Heart right ventricle (tissue), 16 donors: ENCODE data around the gene ZFPM1. TPM values are rescaled to one million over a fixed set of nuclear protein-coding genes. Genes with fewer than 3 reads are reported as not detected.
"Not testable (repeated sequence)": the region's sequence is repeated elsewhere in the genome, so short reads cannot be mapped to it uniquely, and the experiment has no call there.

Experiments
- ATAC-seq, 8 donors: fragments of 200-7000 bp; cut with Tn5 transposase; one replicate each; pipeline ENCODE4 v1.9.1; 2020; ENCODE audit warnings: mild to moderate bottlenecking in 8 of 8, moderate library complexity in 8 of 8, moderate number of reproducible peaks in 1 of 8
- DNase-seq, 2 donors: peaks; one replicate each; pipeline ENCODE4 v3.0.0-alpha.2; 2020
- H3K27ac ChIP-seq, 10 donors: fragments of 200-600 bp; sonication (generic) in 2 of 10; one replicate each; pipeline versions ENCODE4 v1.5.0 to v1.8.0; 2020 to 2022; ENCODE audit warnings: mild to moderate bottlenecking in 3 of 10
- H3K27me3 ChIP-seq, 7 donors: fragments of 200-600 bp; one replicate each; pipeline ENCODE4 v1.8.0; 2021 to 2022; ENCODE audit warnings: mild to moderate bottlenecking in 2 of 7
- H3K36me3 ChIP-seq, 9 donors: fragments of 200-600 bp; sonication (generic) in 1 of 9; one replicate each; pipeline versions ENCODE4 v1.5.0 to v1.8.0; 2020 to 2022; ENCODE audit warnings: mild to moderate bottlenecking in 2 of 9
- H3K4me1 ChIP-seq, 9 donors: fragments of 200-600 bp; sonication (generic) in 1 of 9; one replicate each; pipeline versions ENCODE4 v1.5.0 to v1.8.0; 2020 to 2022; ENCODE audit warnings: mild to moderate bottlenecking in 4 of 9
- H3K4me3 ChIP-seq, 10 donors: fragments of 200-600 bp; sonication (generic) in 2 of 10; one replicate each; pipeline versions ENCODE4 v1.5.0 to v1.8.0; 2020 to 2022; ENCODE audit warnings: mild to moderate bottlenecking in 7 of 10, moderate library complexity in 2 of 10
- H3K9me3 ChIP-seq, 11 donors: fragments of 200-600 bp in 10 of 11; sonication (generic) in 2 of 11; one replicate each; pipeline versions ENCODE4 v1.5.0 to v1.8.0; 2013 to 2022; ENCODE audit warnings: mild to moderate bottlenecking in 2 of 11, control low read depth in 1 of 11, moderate library complexity in 1 of 11
- CTCF ChIP-seq, 9 donors: fragments of 200-600 bp; sonication (generic) in 2 of 9; IDR thresholded peaks; one replicate each; pipeline versions ENCODE4 v1.5.0 to v1.8.0; 2021 to 2022; ENCODE audit warnings: antibody characterized with exemption in 9 of 9, mild to moderate bottlenecking in 5 of 9, moderate library complexity in 1 of 9
- WGBS, 2 donors: extraction: QIAGEN DNeasy Blood & Tissue Kit; methylation state at CpG; one replicate each; pipeline ENCODE4 v1.1.7; 2013; ENCODE audit warnings: inconsistent platforms in 1 of 2; 5-methylcytosine and 5-hydroxymethylcytosine counted together
- intact Hi-C, 10 donors: fragments of 100-400 bp; cut with DNase I; formaldehyde crosslinking; loops; one replicate each; pipeline versions ENCODE4 v1.11.1 to v1.14.2; 2022
- polyA plus RNA-seq, 2 donors: library from polyadenylated mRNA; stranded (reverse); fragments of 200-250 nt; gene quantifications; one replicate each; pipeline ENCODE4 v1.2.3, GENCODE V29; 2013
- total RNA-seq, 10 donors: library from RNA; stranded (reverse); fragmentation: NEBNext Ultra II Directional in 3 of 10; extraction: Animal tissue kit (Norgen Biotek cat#: 25700) in 3 of 10; gene quantifications; one replicate each; pipeline versions ENCODE4 v1.2.1 to v1.2.4, GENCODE V29; 2021 to 2023
- donor health status: Arrhythmogenic right ventricular cardiomyopathy.
- donor health status: ischemic (EF 13 %, LVEDD 7.1; RV severe dilation, severe dysfunction).
- donor health status: healthy with polysubstance abuse.
- donor health status: DM: no; HTN: yes; CAD: no.
- donor health status: DM: no; HTN: no; CAD: no.
- donor health status: ischemic (EF 25% LVEDD 6.9; RV normal size, moderate dysfunction).
- donor health status: ischemic (EF 25% LVEDD 5.7; RV mildly dilated, moderate dysfunction).
- donor health status: healthy.
- donor health status: DM: yes; HTN: yes; CAD: no.
- donor health status: Ischemic cardiomyopathy.
- donor health status: ischemic (EF 35%, LVEDD 5.7; RV mildly dilated, moderate dysfunction).
- donor health status: nonischemic (EF 11% LVEDD 7.7; RV severe dilation, severe dysfunction).
- donor health status: DM: yes; HTN: yes; CAD: no.
- donor health status: PGD.
- donor health status: ischemic (EF 29% LVEDD 5.4; RV normal size, mild dysfunction).
- donor health status: nonischemic (EF 23%, LVEDD 6.1; RV moderate dilation, normal function).

ZFPM1 gene
- total and polyA plus RNA-seq, 12 donors, result 2.0 to 10.4 (median 4.4) TPM

- no peak for TF ChIP-seq CTCF (IDR thresholded peaks at IDR 0.05)
- DNase-seq (no peak), ATAC-seq (no peak)
- Histone ChIP-seq H3K4me3 (no peak overlapping the region), H3K9me3 (no peaks in the 10 kb centered on the region), H3K36me3 (no peaks in the 10 kb centered on the region), H3K27ac (no peak overlapping the region), H3K4me1 (no peaks in the 10 kb centered on the region), H3K27me3 (no peaks in the 10 kb centered on the region)
- 69 to 74% methylated on average over 23 of the region's 23 CpGs for WGBS, 2 donors
- intact Hi-C loops, result no loop called here
These were observed 63.0 kb downstream of the ZFPM1 start for GRCh38 chr16:88515925-88516594.

GRCh38 chr16:88516601-88517061, 63.6 kb downstream of the ZFPM1 start:
- H3K4me3 ChIP-seq, result no peak overlapping the region
- no peaks in the 10 kb centered on the region for H3K36me3 ChIP-seq
- no peaks in the 10 kb centered on the region for H3K27me3 ChIP-seq
- ATAC-seq (no peak), DNase-seq (no peak)
- H3K4me1 ChIP-seq, result no peaks in the 10 kb centered on the region
- TF ChIP-seq CTCF (IDR thresholded peaks at IDR 0.05), result no peak
- WGBS, 2 donors, result 63 to 75% methylated on average over 20 of the region's 20 CpGs
- no peaks in the 10 kb centered on the region for H3K9me3 ChIP-seq
- intact Hi-C loops, result no loop called here
- no peak overlapping the region for H3K27ac ChIP-seq

- ATAC-seq, DNase-seq, H3K27me3 ChIP-seq, intact Hi-C loops, H3K9me3 ChIP-seq, H3K4me3 ChIP-seq, H3K27ac ChIP-seq, H3K36me3 ChIP-seq, H3K4me1 ChIP-seq: not testable (repeated sequence)
- WGBS, 2 donors, result 93 to 100% methylated on average over 1 of the region's 1 CpG
These were observed 64.2 kb downstream of the ZFPM1 start for GRCh38 chr16:88517208-88517774.

- H3K4me3 ChIP-seq, H3K36me3 ChIP-seq, ATAC-seq, intact Hi-C loops, H3K9me3 ChIP-seq, H3K27ac ChIP-seq, DNase-seq, H3K27me3 ChIP-seq, H3K4me1 ChIP-seq: not testable (repeated sequence)
- 97 to 99% methylated on average over 4 of the region's 4 CpGs for WGBS, 2 donors
These were observed 65.5 kb downstream of the ZFPM1 start for GRCh38 chr16:88518411-88519111.

- Histone ChIP-seq H3K4me1 (peaks cover 0 to 4% (median 0%) of the 10 kb centered on the region in 9 donors), H3K9me3 (no peaks in the 10 kb centered on the region), H3K27me3 (peaks cover 0 to 7% (median 0%) of the 10 kb centered on the region in 7 donors), H3K36me3 (no peaks in the 10 kb centered on the region), H3K4me3 (no peak overlapping the region), H3K27ac (no peak overlapping the region)
- intact Hi-C loops, result no loop called here
- no peak for TF ChIP-seq CTCF (IDR thresholded peaks at IDR 0.05)
- DNase-seq (no peak), ATAC-seq (no peak)
These were observed 66.2 kb downstream of the ZFPM1 start for GRCh38 chr16:88519240-88519639.
